ENCODE measurements around the gene NUPR1.
"Not testable (repeated sequence)": the region's sequence is repeated elsewhere in the genome, so short reads cannot be mapped to it uniquely, and the experiment has no call there.

The NUPR1 gene

DNA sequence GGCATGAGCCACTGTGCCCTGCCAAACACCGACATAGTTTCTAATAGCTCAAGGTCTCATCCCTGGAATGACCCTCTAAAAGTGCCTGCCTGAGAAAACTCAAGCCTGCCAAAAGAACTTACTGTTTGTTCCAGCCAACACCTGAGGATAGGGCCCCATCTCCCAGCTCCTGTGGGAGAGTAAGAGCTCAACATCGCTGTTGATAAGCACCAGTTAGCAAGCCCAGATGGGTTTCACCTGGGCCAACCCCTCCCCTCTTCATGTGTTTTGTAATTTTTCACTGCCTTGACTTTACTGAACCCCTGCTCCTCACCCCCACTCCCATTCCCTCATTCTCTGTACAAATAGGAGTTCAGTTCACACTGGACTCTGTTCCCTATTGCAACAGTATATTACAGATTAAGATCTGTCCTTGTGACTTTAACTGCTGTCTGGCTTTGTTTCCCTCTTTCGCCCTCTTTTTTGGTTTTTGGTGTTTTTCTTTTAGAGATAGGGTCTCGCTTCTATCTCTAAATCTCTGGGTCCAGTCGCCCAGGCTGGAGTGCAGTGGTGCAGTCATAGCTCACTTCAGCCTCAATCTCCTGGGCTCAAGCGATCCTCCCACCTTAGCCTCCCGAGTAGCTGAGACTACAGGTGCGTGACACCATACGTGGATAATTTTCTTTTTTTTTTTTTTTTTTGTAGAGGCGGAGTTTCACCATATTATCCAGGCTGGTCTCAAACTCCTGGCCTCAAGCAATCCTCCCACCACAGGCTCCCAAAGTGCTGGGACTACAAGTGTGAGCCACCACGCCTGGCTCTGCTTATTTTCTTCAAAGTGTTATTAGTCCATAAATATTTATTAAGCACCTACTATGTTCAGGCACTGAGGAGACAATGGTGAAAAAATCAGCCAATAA lies 12.3 kb downstream of the NUPR1 start:
- no peak for DNase-seq

DNA sequence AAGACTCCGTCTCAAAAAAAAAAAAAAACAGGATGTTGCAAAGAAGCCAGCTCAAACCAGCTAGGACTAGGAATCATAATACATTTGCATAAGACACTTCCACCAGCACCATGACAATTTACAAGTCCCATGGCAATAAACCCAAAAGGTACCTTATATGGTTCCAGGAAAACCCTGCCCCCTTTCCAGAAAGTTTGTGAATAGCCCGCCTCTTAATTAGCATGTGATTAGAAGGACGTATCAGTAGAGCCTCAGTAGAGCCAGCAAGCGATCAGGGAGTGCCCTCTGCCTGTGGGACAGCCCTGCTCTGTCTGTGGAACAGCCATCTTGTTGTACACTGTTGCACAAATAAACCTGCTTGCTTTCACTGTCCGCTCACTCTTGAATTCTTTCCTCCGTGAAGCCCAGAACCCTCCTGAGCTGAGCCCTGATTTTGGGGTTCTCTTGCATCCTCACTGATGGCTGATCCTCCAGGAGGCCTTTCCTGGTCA lies 14.0 kb downstream of the NUPR1 start:
- no peak for DNase-seq

DNA sequence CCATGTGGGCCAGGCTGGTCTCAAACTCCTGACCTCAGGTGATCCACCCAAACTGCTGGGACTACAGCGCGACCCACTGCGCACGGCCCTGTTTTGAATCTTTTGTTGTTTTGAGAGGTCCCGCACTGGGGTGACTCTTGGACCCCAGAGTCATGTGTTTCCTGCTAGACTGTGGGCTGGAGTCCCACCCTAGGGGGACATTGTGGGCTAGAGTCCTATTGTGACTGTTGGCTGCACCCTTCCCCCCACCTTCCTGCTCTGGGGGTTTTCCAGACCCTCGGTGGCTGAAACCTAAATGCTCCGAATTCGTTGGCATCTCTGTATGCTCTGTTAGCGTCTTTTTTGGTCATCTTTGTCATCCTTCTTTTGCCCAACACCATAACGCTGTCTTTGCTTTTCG lies 16.0 kb downstream of the NUPR1 start:
- DNase-seq: no peak

DNA sequence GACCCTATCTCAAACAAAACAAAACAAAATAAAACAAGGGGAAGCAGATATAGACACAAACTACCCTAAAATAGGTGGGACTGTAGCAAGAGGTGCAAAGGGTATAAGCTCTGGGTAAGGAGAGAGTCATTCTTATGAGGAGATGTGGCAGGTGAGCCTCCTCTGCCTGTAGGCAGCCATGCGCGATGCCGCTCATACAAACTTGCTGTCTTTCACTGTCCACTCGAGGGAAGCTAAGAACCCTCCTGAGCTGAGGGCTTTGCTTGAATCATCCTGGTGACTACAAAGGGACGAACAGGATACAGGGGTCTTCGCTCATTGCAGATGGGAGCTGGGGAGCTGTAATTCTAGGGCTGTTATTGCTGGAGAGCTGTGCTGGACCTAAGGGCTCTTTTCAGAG lies 17.3 kb downstream of the NUPR1 start:
- DNase-seq: no peak

DNA sequence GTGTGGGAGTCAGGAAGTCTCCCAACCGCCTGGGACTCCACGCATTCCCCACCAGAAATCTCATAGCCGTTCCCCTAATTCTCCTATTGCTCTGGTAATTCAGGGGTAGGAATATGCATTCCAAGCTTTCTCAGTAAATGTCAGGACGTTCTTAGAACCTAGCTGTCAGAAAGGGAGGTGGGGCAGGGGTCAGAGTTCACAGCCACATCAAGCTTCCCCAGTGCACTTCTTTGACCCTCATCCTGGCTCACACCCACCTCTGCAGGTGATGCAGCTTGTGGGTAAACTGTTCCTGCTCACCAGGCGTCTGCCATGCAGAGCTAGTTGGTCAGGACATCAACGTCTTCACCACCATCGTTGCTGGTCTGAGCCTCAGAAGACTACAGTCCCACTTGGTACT lies 18.1 kb downstream of the NUPR1 start:
- DNase-seq: no peak

DNA sequence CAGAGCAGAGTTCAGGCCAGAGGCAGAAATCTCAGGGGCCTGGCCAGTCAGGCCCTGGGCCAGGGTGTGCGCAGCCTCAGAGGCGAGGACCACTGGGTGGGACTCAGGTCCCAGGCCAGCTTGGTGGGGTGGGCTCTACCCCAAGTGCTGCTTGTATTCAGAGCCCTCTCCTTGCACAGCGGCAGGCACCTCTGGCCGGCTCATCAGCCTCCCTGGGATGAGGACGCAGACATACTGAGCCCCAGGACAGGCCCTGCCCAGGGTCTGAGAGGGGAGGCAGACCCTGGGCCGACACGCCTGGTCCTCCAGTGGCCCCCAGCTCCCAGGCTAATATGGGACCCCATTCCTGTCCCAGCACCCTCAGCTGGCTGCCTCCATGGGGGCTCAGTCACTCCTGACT lies 24.5 kb downstream of the NUPR1 start:
- DNase-seq: no peak

DNA sequence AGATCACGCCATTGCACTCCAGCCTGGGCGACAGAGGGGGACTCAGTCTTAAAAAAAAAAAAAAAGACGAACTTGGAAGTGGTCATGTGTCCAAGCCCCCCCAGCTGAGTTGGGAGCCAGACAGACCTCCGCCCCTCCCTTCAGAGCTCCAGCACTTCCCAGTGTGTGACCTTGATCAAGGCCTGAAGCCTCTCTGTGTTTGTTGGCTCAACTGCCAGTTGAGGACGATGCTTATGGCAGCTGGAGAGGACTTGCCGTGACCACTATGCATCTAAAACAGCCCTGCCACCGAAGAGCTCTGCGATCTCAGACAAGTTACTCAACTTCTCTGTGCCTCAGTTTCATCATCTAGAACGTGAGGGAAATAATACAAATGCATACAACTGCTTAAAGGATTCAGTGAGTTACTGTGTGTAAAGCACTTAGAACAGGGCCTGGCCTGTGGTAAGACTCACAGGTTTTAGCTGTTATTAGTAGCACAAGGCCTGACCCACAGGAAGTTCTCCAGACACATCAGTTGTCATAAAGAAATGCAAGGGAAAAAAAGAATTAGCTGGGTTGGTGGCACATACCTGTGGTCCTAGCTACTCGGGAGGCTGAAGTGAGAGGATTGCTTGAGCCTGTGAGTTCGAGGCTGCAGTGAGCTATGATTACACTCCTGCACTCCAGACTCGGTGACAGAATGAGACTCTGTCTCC lies 25.1 kb downstream of the NUPR1 start:
- DNase-seq: no peak

DNA sequence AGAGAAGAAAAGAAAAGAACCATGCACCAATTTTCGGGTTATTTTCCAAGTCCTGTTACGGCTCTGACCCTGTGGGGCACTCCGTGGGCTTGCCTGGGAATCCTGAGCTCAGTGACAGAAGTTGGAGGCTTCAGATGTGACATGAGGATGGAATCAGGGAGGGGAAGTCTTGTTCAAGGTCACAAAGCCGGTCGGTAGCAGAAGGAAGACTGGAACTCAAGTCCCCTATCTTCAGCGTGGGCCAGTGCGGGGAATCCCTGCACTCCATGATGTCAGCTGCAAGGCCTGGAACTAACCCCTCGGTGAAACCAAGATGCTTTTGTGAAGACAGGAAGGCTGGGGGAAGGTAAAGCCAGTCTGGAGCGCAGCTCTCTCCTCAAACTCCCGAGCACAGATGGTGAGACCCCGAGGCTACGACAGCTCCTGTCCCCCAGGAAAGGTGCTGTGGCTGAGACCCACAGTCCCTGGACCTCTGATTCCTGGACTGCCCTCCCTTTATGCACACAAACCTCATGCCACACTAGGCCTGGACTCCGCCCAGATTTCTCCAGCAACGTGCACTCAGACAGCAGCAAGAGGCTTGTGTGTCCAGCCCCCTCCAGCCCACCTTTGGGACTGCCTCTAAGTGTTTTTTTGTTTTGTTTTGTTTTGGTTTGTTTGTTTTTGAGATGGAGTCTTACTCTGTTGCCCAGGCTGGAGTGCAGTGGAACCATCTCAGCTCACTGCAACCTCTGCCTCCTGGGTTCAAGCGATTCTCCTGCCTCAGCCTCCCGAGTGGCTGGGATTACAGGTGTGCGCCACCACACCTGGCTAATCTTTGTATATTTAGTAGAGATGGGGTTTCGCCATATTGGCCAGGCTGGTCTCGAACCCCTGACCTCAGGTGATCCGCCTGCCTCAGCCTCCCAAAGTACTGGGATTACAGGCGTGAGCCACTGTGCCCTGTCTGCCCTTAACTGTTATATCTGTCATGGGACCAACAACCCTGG lies 26.7 kb downstream of the NUPR1 start:
- no peak for DNase-seq

DNA sequence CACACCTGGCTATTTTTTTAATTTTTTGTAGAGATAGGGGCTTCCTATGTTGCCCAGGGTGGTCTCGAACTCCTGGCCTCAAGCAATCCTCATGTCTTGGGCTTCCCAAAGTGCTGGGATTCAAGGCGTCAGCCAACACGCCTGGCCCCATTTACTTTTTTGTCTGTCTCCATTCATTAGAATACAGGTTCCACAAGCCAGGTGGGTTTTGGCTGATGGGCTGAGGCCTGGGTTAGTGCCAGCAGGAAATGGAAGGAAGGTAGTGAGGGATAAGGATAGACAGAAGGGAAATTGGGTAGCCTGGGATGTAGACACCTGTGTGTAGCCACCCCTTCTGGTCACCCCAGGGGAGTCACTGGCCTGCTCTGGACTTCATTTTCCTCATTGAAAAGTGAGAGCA lies 27.7 kb downstream of the NUPR1 start:
- DNase-seq: no peak

DNA sequence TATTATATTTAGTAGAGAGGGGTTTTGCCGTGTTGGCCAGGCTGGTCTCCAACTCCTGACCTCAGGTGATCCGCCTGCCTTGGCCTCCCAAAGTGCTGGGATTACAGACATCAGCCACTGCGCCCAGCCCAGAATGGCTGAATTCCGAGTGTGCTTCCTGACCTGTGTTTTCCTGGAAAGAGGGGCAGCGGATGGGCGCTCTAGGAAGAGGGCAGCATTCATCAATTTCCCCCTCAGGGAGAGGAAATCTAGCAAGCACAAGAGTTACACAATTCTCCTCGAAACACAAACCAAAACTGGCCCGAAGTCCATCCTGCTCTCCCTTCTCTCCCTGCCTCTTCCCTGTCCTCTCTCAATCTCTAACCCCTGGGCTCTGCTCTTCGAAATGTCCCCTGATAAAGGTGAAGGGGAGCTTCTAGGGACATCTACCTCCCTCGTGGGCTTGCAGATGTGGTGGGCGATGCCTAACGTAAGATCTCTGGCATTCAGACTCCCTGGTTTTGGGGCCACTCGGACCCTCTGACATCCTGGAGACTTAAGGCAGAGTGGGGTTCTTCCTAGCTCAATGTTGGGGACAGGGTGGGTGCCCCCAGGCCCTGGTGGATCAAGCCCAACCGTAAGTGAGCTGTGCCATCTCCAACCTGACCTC lies 33.2 kb downstream of the NUPR1 start:
- DNase-seq: no peak

DNA sequence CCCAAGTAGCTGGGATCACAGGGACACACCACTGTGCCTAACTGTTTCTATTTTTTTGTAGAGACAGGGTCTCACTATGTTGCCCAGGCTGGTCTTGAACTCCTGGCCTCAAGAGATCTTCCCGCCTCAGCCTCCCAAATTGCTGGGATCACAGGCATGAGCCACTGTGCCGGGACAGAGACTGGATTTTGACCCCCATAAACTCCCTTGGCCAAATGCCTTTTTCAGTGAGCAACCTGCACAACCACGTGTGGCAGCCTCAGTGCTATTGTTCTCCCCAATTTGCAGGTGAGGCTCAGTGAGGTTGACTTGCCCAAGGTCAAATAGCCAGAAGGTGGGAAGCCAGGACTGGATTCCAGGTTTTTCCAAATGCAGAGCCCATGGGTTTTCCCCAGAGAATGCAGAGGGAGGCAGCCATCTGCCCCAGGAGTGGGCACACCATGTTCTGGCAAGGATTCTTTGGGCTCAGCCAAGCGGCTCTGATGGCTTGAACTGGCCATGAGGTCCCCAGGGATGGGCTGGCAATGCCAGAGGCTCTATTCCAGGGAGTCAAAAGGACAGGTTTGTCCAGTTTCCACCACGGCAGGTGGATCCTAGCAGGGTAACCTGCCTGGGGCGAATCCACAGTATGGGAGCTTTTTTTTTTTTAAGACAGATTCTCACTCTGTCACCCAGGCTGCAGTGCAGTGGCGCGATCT lies 33.9 kb downstream of the NUPR1 start:
- no peak for DNase-seq

DNA sequence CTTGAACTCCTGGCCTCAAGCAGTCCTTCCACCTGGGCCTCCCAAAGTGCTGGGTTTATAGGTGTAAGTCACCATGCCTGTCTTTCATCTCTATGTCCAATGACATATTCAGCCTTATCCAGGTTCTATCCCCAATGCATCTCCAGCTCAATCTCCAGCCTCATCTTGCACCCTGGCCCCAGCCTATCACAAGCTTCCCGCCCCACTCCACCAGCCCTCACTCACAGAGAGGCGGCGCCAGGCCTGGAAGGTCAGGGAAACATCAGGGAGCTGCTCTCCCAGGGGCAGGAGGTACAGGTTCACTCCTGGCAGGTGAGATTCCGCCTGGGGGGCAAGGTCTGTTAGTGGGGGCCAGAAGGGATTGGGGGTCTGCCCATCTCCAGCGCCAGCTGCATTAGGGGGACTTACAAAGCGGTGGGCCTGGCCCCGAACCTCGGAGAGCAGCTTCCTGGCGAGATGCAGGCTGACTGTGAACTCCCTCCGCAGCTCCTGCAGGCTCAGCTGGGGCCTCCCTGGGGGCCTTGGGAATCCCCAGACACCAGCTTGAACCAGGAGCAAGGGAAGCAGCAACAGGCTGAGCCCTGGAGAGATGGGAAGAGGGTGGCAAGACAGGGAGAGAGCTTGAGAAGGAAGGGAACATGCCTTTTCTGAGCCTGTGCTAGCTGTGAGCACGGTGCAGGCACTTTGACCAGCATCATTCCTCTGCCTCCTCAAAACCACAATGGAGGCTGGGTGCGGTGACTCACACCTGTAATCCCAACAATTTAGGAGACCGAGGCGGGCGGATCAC lies 35.1 kb downstream of the NUPR1 start:
- no peak for DNase-seq

DNA sequence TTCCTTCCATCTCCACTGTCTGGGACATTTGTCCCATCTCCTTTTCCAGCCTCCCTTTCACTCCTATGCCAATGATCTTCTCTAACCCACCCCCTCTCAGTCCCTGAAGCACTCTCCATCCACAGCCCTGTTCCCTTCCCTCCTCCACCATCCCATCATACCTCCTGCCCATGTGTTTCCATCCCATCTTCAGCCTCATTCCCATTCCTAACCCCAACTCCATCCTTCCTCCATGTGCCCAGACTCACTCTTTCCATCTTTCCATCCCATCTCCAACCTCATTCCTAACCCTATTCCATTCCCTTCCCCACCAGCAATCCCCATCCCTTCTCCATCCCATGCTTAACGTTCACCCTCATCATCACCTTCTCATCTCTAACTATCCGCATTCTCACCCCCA lies 36.5 kb downstream of the NUPR1 start:
- no peak for DNase-seq

DNA sequence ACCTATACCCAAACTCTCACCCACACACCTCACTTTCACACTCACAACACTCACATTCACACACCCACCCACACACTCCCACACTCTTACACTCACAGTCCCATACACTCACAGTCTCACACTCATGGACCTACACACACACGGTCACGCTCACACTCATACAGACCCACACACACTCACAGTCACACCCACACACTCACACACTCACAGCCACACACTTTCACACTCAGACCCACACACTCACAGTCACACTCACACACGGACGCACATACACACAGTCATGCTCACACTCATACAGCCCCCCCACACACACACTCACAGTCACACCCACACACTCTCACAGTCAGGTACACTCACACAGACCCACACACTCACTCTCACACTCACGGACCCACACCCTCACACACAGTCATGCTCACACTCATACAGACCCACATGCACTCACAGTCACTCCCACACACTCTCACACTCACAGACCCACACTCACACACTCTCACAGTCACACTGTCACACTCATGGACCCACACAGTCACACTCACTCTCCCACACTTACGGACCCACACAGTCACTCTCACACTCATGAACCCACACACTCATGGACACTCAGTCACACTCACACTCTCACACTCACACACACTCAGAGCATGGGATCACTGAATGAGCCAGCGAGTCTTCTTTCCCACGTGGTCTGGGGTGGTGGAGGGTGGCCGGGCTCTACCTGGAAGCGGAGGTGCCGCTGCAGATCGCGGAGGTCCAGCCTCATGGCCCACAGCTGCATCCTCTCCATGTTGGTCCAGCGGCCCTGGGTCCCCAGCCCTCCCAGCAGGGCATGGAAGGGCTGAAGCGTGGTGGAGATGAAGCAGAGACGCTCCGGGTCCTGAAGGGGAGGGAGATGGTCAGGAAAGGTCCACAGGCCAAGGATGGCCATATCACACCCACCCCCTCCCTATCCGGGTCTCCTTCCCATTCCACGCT lies 37.2 kb downstream of the NUPR1 start:
- no peak for DNase-seq

DNA sequence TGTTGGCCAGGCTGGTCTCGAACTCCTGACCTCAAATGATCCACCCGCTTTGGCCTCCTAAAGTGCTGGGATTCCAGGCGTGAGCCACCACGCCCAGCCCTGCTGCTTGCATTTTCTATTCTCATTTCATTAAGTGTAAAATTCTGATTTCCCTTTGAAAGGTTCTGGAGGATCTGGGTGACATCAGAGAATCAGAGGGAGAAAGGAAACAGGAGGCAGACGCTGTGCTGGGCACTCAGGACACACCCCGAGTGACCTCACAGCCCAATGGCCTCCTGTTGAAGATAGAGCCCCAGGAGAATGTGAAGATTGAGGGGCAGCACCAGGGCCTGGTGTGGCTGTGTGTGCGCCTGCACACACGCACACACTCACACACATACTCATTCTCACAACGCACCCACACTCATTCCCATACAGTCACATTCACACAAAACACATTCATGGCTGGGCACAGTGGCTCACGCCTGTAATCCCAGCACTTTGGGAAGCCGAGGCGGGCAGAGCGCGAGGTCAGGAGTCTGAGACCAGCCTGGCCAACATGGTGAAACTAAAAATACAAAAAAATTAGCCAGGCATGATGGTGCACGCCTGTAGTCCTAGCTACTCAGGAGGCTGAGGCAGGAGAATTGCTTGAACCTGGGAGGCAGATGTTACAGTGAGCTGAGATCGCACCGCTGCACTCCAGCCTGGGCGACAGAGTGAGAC lies 38.1 kb downstream of the NUPR1 start:
- DNase-seq: not testable (repeated sequence)

DNA sequence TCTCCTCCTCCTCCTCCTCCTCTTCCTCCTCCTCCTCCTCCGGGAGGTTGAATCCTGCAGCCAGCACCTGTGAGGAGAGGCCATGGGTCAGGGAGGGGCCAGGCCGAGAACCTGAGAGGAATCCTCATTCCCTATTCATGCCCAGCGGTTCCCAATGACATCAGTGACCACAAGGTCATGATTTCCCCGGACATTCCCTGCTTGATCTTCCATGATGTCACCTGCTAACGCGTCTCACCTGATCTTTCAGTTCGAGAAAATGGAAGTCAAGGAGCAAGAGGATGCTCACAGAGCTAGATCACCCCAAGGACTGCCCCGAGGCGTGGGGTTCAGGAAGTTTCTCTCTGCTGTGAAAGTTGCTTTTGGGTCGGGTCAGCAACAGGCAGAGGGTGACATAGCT lies 38.9 kb downstream of the NUPR1 start:
- DNase-seq: no peak

DNA sequence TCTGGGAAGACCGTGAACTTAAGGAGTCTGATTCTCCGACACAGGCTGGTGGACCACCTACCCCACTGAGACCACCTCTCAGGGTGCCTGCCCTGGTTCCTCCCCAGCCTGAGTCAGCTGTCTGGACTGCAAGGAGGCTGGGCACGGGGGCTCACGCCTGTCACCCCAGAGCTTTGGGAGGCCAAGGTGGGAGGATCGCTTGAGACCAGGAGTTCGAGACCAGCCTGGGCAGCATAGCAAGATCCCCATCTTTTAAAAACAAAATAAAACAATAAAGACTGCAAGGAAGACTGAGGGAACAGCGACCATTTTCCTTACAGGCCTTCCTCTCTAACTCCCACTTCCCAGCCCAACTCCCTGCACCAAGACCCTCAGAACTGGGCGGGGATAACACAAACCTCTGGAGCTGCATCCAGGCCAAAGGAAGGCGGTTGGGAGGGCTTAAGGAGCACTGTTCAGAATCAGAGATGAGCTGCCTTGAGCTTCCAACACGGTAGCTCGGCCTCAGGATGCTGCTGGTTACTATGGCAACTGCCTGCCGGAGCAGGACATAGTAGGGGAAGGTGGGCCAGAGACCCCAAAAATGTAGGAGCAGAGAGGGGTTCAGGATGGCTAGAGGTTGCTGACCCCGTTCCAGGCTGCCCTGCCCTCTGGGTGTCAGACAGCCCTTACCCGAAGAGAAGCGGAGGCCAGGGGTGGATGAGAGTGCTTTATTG lies 40.0 kb downstream of the NUPR1 start:
- no peak for DNase-seq
